IgD-negative memory B cell (primary cell): ENCODE measurements around the gene ESYT2. TPM values are rescaled to one million over a fixed set of nuclear protein-coding genes. Genes with fewer than 3 reads are reported as not detected.
"Not testable (repeated sequence)": the region's sequence is repeated elsewhere in the genome, so short reads cannot be mapped to it uniquely, and the experiment has no call there.

Source experiments
- H3K27ac Mint-ChIP-seq, 3 donors: one replicate each; pipeline ENCODE4 v1.8.0; 2020 to 2022; ENCODE audit warnings: mild to moderate bottlenecking in 3 of 3, mixed read lengths in 3 of 3, moderate library complexity in 1 of 3
- H3K27me3 Mint-ChIP-seq: one replicate; pipeline ENCODE4 v1.8.0; 2021; ENCODE audit warnings: mixed read lengths
- H3K36me3 Mint-ChIP-seq: one replicate; pipeline ENCODE4 v1.8.0; 2020; ENCODE audit warnings: mild to moderate bottlenecking, mixed read lengths
- H3K4me1 Mint-ChIP-seq, 3 donors: one replicate each; pipeline ENCODE4 v1.8.0; 2020 to 2022; ENCODE audit warnings: mixed read lengths in 3 of 3, mild to moderate bottlenecking in 1 of 3
- H3K4me3 Mint-ChIP-seq, 4 donors: one replicate each; pipeline ENCODE4 v1.8.0; 2020 to 2022; ENCODE audit warnings: mild to moderate bottlenecking in 4 of 4, mixed read lengths in 4 of 4, moderate library complexity in 3 of 4
- H3K9me3 Mint-ChIP-seq, 3 donors: one replicate each; pipeline ENCODE4 v1.8.0; 2020 to 2021; ENCODE audit warnings: mixed read lengths in 3 of 3, mild to moderate bottlenecking in 1 of 3
- polyA plus RNA-seq: library from polyadenylated mRNA; unstranded; fragments of 300-500 nt; fragmentation: Illumina TruSeq; gene quantifications from one replicate; pipeline ENCODE4 v1.2.3, GENCODE V29; 2021

The ESYT2 gene
- polyA plus RNA-seq, 1 donor from 2014 or later, result 13.2 TPM

GRCh38 chr7:158840604-158841003 is 11.3 kb upstream of the ESYT2 start:
- peaks cover 5% of the 10 kb centered on the region for H3K27me3 Mint-ChIP-seq
- peaks cover 0 to 3% (median 2%) of the 10 kb centered on the region in 3 donors for H3K4me1 Mint-ChIP-seq
- H3K27ac Mint-ChIP-seq, result peak overlapping the region in 1 of 3 donors; percentile 28
- H3K9me3 Mint-ChIP-seq, result no peaks in the 10 kb centered on the region
- peak overlapping the region in 1 of 4 donors; percentile 49 for H3K4me3 Mint-ChIP-seq
- H3K36me3 Mint-ChIP-seq, result no peaks in the 10 kb centered on the region

DNA sequence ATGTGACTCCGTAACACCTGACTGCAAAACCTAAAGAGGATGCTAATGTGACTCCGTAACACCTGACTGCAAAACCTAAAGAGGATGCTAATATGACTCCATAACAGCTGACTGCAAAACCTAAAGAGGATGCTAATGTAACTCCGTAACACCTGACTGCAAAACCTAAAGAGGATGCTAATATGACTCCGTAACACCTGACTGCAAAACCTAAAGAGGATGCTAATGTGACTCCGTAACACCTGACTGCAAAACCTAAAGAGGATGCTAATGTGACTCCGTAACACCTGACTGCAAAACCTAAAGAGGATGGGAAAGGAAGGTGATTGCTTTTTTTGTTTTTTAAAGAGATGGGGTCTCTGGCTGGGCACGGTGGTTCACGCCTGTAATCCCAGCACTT is 9.9 kb upstream of the ESYT2 start:
- H3K9me3 Mint-ChIP-seq, result not testable (repeated sequence)

GRCh38 chr7:158837790-158838637 is 8.7 kb upstream of the ESYT2 start:
- Mint-ChIP-seq H3K36me3 (no peaks in the 10 kb centered on the region), H3K4me3 (no peak overlapping the region), H3K27ac (no peak overlapping the region), H3K9me3 (peaks cover 0 to 3% (median 2%) of the 10 kb centered on the region in 3 donors), H3K4me1 (peaks cover 0 to 3% (median 2%) of the 10 kb centered on the region in 3 donors), H3K27me3 (no peaks in the 10 kb centered on the region)

More for the DNA sequence above, 9.9 kb upstream of the ESYT2 start:
- not testable (repeated sequence) for H3K4me1 Mint-ChIP-seq, H3K27me3 Mint-ChIP-seq, H3K36me3 Mint-ChIP-seq
- peak overlapping the region in 1 of 4 donors; percentile 54 for H3K4me3 Mint-ChIP-seq
- peak overlapping the region in 1 of 3 donors; percentile 87 for H3K27ac Mint-ChIP-seq

GRCh38 chr7:158836692-158837091 is 7.4 kb upstream of the ESYT2 start:
- H3K27me3 Mint-ChIP-seq, result no peaks in the 10 kb centered on the region
- peak overlapping the region in 1 of 3 donors; percentile 28 for H3K27ac Mint-ChIP-seq
- peaks cover 0 to 3% (median 2%) of the 10 kb centered on the region in 3 donors for H3K9me3 Mint-ChIP-seq
- H3K4me3 Mint-ChIP-seq, result no peak overlapping the region
- no peaks in the 10 kb centered on the region for H3K36me3 Mint-ChIP-seq
- peaks cover 0 to 3% (median 2%) of the 10 kb centered on the region in 3 donors for H3K4me1 Mint-ChIP-seq

GRCh38 chr7:158834878-158835784 is 5.8 kb upstream of the ESYT2 start:
- peaks cover 6 to 10% (median 7%) of the 10 kb centered on the region in 3 donors for H3K4me1 Mint-ChIP-seq
- H3K27me3 Mint-ChIP-seq, result no peaks in the 10 kb centered on the region
- H3K9me3 Mint-ChIP-seq, result peaks cover 0 to 3% (median 2%) of the 10 kb centered on the region in 3 donors
- H3K36me3 Mint-ChIP-seq, result no peaks in the 10 kb centered on the region
- H3K4me3 Mint-ChIP-seq, result no peak overlapping the region
- peak overlapping the region in 2 of 3 donors; percentile 5 to 76 for H3K27ac Mint-ChIP-seq

DNA sequence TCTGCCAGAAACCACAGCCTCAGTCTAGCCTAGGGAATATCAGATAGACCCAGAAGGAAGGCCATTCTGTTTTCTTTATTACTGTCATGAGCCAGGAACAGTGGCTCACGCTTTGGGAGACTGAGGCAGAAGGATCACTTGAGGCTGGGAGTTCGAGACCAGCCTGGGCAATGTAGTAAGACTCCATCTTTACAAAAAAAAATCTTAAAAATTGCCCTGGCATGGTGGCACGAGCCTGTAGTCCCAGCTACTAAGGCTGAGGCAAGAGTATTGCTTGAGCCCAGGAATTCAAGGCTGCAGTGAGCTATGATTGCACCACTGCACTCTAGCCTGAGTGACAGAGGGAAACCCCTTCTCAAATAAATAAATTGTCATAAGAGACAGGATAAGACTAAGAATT is 3.7 kb upstream of the ESYT2 start:
- H3K27ac Mint-ChIP-seq, result no peak overlapping the region
- peaks cover 0 to 3% (median 2%) of the 10 kb centered on the region in 3 donors for H3K9me3 Mint-ChIP-seq
- no peak overlapping the region for H3K4me3 Mint-ChIP-seq
- no peaks in the 10 kb centered on the region for H3K27me3 Mint-ChIP-seq
- H3K36me3 Mint-ChIP-seq, result no peaks in the 10 kb centered on the region
- peaks cover 5 to 11% (median 9%) of the 10 kb centered on the region in 3 donors for H3K4me1 Mint-ChIP-seq

- no peaks in the 10 kb centered on the region for H3K36me3 Mint-ChIP-seq
- H3K4me1 Mint-ChIP-seq, result peaks cover 14 to 20% (median 17%) of the 10 kb centered on the region in 3 donors
- peak overlapping the region in 2 of 4 donors; percentile 6 to 96 for H3K4me3 Mint-ChIP-seq
- H3K9me3 Mint-ChIP-seq, result peaks cover 0 to 3% (median 2%) of the 10 kb centered on the region in 3 donors
- peak overlapping the region in 2 of 3 donors; percentile 71 to 98 for H3K27ac Mint-ChIP-seq
- H3K27me3 Mint-ChIP-seq, result no peaks in the 10 kb centered on the region
Observed at GRCh38 chr7:158831738-158832091, 2.4 kb upstream of the ESYT2 start.

GRCh38 chr7:158830211-158830723 is 958 bp upstream of the ESYT2 start:
- Mint-ChIP-seq H3K4me3 (peak overlapping the region; percentile 85 to 96 (median 93)), H3K4me1 (peaks cover 14 to 20% (median 20%) of the 10 kb centered on the region in 3 donors), H3K9me3 (peaks cover 0 to under 1% (median 0%) of the 10 kb centered on the region in 3 donors), H3K27me3 (no peaks in the 10 kb centered on the region), H3K36me3 (no peaks in the 10 kb centered on the region), H3K27ac (peak overlapping the region; percentile 97 to 98 (median 98))

DNA sequence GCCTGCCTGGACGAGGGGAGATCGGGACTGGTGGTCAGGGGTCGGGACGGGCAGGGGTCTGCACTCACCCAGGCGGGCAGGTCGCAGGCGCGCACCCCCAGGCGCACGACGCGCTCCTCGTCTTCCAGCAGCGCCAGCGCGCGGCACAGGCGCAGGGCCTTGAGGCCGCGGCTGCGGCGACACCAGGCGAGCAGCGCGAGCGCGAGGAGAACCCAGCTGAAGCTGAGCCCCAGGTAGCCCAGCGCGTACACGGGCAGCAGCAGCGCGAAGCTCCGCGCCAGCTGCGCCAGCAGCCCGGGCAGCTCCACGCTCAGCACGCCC is 328 bp downstream of the ESYT2 start:
- Mint-ChIP-seq H3K27me3 (no peaks in the 10 kb centered on the region), H3K4me3 (peak overlapping the region; percentile 85 to 96 (median 91)), H3K9me3 (no peaks in the 10 kb centered on the region), H3K4me1 (peaks cover 19 to 26% (median 20%) of the 10 kb centered on the region in 3 donors), H3K36me3 (no peaks in the 10 kb centered on the region), H3K27ac (peak overlapping the region in 2 of 3 donors; percentile 92 to 98)

DNA sequence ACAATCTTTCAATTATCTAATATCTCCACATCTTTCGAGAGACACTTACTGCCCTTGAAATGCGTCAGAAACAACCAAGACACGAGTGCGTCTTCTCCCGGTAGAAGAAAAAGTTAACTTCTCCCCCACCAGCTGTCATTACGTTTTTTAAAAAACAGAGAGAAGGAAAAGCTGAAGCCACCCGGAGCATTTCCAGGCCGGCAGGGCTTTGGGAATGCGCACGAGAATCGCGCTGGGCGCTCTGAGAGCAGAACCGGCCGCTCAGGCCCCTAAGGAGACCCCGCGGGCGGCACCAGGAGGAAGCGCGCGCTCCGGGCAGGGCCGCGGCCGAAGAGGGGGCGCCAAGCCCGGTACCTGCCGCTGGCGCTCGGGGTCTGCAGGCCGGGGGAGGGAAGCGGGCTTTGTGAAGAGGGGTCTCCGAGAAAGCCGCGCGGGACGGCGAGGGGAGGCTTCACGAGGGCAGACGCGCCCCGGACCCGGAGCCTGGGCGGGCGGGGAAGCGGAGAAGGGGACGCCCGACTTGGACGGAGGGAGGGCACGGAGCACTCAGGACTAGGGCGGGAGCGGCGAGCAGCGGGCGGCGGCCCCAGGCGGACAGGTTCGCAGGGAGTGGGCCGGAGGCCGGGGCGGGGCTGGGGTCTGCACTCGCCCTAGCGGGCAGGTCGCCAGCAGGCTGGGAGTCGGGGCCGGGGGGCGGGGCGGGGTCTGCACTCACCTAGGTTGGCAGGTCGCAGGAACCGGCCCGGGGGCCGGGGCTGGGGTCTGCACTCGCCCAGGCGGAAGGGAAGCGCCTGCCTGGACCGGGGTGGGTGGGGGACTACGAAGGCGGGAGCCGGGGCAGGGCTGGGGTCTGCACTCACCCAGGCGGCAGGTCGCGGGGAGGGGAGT is 932 bp downstream of the ESYT2 start:
- H3K9me3 Mint-ChIP-seq, result no peaks in the 10 kb centered on the region
- H3K4me3 Mint-ChIP-seq, result peak overlapping the region; percentile 85 to 96 (median 91)
- H3K4me1 Mint-ChIP-seq, result peaks cover 20 to 27% (median 20%) of the 10 kb centered on the region in 3 donors
- H3K27ac Mint-ChIP-seq, result peak overlapping the region; percentile 86 to 98 (median 92)
- H3K36me3 Mint-ChIP-seq, result no peaks in the 10 kb centered on the region
- H3K27me3 Mint-ChIP-seq, result no peaks in the 10 kb centered on the region

GRCh38 chr7:158827411-158828132 is 1.7 kb downstream of the ESYT2 start:
- Mint-ChIP-seq H3K36me3 (no peaks in the 10 kb centered on the region), H3K4me3 (peak overlapping the region; percentile 85 to 92 (median 88)), H3K4me1 (peaks cover 20 to 27% (median 20%) of the 10 kb centered on the region in 3 donors), H3K9me3 (no peaks in the 10 kb centered on the region), H3K27ac (peak overlapping the region; percentile 86 to 91 (median 87)), H3K27me3 (no peaks in the 10 kb centered on the region)

- Mint-ChIP-seq H3K27ac (peak overlapping the region in 1 of 3 donors; percentile 22), H3K4me3 (peak overlapping the region in 2 of 4 donors; percentile 3 to 39), H3K36me3 (peaks cover 5% of the 10 kb centered on the region), H3K9me3 (no peaks in the 10 kb centered on the region), H3K27me3 (no peaks in the 10 kb centered on the region), H3K4me1 (peaks cover 19 to 32% (median 26%) of the 10 kb centered on the region in 3 donors)
Observed at GRCh38 chr7:158825628-158826289, 3.5 kb downstream of the ESYT2 start.

DNA sequence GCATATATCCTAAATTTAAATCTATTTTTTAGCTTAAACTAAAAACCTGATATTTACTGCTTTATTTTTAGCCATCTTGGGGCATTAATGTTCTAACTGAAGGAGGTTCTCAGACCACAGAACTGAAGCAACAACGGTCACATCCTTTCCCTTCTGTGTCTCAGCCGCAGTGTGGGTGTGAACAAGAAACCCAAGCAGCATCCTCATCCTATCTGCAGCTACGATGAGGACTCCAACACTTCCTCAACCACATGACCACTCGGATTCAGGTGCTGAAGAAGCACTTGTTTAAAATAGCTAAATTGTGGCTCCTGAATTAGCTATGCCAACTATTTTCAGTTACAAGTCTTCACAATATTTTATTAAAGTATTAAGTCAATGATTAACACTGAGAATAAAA is 5.3 kb downstream of the ESYT2 start:
- no peaks in the 10 kb centered on the region for H3K27me3 Mint-ChIP-seq
- no peaks in the 10 kb centered on the region for H3K9me3 Mint-ChIP-seq
- H3K27ac Mint-ChIP-seq, result no peak overlapping the region
- no peak overlapping the region for H3K4me3 Mint-ChIP-seq
- peaks cover 14 to 31% (median 30%) of the 10 kb centered on the region in 3 donors for H3K4me1 Mint-ChIP-seq
- peaks cover 5% of the 10 kb centered on the region for H3K36me3 Mint-ChIP-seq
